Body of pancreas (tissue), 4 donors: ENCODE results near the gene ILF2.

ENCODE experiments used
- POLR2A ChIP-seq, 3 donors: fragments of 450-650 bp; IDR thresholded peaks; one replicate each; pipeline ENCODE4 v1.6.1; 2016; ENCODE audit warnings: antibody characterized with exemption in 3 of 3, mild to moderate bottlenecking in 2 of 3
- TF ChIP-seq, protein P1 (sequence below), 7 experiments: fragments of 450-650 bp in 4 of 7; fragments of 200-600 bp in 3 of 7; sonication (generic) in 3 of 7; IDR thresholded peaks; one replicate each; pipeline ENCODE4 v1.5.1; 2016 to 2019; ENCODE audit warnings: antibody characterized with exemption in 7 of 7

DNA sequence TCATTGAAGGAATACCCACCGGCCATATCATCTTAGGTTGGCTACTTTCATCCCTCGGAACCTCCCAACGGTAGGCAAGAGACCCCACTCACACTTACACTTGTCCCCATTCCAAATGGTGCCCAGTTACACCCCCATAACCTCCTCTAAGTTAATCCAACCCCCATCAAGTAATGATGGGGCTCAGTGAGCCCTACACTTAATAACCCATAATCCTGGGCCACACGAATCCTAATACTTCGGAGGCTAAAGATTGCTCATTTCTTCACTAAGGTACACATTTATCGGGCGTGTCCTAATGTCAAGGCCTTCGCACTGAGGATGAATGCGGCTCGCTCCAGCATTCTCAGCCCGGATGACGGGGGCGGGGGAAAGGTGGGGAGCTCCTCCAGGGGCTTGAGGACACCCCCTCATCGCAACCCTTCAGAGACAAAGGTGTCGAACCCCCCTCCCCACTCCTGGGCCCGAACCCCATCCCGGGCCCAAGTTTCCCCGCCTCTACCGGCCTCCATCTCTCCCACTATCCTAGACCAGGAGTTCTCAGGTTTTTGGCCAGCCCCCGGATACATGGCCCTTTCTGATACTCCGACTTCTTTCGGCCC lies 435 bp downstream of the ILF2 start:
- TF ChIP-seq, protein P1, sequence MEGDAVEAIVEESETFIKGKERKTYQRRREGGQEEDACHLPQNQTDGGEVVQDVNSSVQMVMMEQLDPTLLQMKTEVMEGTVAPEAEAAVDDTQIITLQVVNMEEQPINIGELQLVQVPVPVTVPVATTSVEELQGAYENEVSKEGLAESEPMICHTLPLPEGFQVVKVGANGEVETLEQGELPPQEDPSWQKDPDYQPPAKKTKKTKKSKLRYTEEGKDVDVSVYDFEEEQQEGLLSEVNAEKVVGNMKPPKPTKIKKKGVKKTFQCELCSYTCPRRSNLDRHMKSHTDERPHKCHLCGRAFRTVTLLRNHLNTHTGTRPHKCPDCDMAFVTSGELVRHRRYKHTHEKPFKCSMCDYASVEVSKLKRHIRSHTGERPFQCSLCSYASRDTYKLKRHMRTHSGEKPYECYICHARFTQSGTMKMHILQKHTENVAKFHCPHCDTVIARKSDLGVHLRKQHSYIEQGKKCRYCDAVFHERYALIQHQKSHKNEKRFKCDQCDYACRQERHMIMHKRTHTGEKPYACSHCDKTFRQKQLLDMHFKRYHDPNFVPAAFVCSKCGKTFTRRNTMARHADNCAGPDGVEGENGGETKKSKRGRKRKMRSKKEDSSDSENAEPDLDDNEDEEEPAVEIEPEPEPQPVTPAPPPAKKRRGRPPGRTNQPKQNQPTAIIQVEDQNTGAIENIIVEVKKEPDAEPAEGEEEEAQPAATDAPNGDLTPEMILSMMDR (IDR thresholded peaks at IDR 0.05): no peak
- TF ChIP-seq POLR2A (IDR thresholded peaks at IDR 0.05): no peak
